ENCODE results near the gene HERC2. TPM values are rescaled to one million over a fixed set of nuclear protein-coding genes. Genes with fewer than 3 reads are reported as not detected.

The HERC2 gene
- total RNA-seq, 4 donors from 2014 or later: 42.8 to 77.7 (median 44.4) TPM

DNA sequence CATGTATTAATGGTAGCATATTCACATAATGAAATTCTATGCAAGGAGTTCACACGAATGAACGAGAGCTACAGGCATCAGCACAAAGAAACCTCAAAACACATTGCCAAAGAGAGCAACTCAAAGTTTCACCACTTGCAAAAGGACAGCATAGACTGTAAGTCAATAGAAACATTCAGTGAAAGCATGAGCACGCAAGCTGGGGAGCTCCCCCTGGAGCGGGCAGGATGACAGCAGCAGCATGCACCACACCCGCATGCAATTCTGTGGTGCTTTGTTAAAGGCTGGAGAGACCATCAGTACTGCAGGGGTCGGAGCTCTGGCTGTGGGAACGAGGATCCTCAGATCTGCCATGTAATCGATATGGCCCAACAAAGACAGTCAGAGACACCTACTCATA lies 241.6 kb downstream of the HERC2 start:
- DNase-seq (ENCODE audit: low spot score) (no peak), ATAC-seq (ENCODE audit: low FRiP score) (no peak)
- TF ChIP-seq, protein P1, sequence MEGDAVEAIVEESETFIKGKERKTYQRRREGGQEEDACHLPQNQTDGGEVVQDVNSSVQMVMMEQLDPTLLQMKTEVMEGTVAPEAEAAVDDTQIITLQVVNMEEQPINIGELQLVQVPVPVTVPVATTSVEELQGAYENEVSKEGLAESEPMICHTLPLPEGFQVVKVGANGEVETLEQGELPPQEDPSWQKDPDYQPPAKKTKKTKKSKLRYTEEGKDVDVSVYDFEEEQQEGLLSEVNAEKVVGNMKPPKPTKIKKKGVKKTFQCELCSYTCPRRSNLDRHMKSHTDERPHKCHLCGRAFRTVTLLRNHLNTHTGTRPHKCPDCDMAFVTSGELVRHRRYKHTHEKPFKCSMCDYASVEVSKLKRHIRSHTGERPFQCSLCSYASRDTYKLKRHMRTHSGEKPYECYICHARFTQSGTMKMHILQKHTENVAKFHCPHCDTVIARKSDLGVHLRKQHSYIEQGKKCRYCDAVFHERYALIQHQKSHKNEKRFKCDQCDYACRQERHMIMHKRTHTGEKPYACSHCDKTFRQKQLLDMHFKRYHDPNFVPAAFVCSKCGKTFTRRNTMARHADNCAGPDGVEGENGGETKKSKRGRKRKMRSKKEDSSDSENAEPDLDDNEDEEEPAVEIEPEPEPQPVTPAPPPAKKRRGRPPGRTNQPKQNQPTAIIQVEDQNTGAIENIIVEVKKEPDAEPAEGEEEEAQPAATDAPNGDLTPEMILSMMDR (IDR thresholded peaks at IDR 0.05): no peak

DNA sequence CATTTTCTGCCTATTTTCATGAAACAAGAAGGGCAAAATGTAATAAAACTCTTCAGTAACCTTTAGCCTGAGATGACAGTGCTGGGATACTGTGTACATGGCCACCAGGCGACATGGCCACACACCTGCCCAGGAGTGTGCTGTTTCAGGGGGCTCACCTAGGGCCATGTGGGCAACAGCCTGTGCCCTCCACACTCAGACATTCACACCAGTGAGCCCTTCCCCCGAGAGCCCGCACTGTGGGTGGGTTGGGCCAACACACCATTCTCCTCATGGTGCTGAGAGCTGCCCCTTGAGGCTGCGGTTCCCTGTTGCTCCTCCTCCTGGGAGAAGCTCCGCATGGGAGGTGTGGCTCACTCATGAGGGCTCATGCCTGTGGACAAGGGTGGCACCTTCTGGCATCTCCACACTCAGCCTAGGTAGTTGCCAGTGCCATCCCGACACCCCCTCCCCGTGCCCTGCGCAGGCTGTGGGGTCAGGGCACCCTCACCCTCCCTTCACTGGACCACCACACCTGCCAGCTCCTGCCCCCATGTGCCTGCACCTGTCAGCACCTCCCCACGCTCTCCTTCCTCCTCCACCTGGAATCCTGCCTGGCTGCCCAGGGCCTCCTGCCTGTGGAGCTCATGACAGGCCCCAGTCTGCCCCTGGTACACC lies 242.5 kb downstream of the HERC2 start:
- DNase-seq (ENCODE audit: low spot score) (no peak), ATAC-seq (ENCODE audit: low FRiP score) (no peak)
- TF ChIP-seq, protein P1 (IDR thresholded peaks at IDR 0.05): no peak

DNA sequence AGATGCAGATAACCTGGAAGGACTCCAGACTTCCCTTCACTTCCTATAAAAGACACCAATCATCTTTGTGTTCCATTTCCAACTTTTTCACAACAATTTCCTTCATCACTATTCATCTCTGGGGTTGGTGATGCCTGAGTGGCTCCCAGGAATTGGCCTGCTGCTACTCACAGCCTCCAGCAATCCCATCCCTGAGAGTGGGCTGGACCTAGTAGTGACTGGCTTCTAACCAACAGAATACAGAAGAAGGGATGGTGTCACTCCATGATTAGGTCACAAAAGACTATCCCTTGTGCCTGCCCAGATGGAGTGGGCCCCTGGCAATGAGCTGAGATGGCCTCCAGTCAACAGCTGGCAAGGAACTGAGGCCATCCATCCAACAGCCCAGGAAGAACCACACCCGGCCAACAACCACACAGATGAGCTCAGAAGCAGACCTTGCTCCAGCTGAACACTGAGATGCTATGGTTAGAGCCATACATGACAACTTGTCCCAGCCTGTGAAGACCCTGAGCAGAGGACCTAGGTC lies 243.7 kb downstream of the HERC2 start:
- TF ChIP-seq, protein P1 (IDR thresholded peaks at IDR 0.05): no peak
- ATAC-seq (ENCODE audit: low FRiP score) (no peak), DNase-seq (ENCODE audit: low spot score) (no peak)

DNA sequence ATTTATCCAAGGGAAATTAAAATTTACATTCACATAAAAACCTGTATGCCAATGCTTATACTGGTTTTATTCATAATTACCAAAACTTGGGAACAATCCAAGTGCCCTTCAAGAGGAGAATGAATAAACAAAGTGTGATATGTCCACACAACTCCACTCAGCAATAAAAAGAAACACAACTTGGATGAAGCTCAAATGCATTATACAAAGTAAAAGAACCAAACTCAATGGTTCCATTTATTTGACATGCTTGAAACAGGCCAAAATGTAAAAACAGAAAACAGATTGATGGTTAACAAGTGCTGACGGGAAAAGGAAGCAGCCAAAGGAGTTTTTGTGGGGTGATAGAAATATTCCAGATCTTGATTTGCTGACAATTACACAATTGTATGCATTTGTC lies 246.4 kb downstream of the HERC2 start:
- no peak for DNase-seq (ENCODE audit: low spot score)
- TF ChIP-seq, protein P1 (IDR thresholded peaks at IDR 0.05): no peak
- ATAC-seq (ENCODE audit: low FRiP score): no peak

DNA sequence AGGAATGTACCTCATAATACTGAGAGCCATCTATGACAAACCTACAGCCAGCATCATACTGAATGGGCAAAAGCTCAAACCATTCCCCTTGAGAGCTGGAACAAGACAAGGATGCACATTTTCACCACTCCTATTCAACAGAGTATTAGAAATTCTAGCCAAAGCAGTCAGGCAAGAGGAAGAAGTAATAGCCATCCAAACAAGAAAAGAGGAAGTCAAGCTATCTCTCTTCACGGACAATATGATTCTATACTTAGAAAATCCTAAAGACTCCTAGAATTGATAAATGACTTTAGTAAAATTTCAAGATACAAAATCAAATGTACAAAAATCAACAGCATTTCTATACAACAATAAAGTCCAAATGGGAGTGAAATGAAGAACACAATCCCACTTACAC lies 253.0 kb downstream of the HERC2 start:
- ATAC-seq (ENCODE audit: low FRiP score) (no peak), DNase-seq (ENCODE audit: low spot score) (no peak)
- TF ChIP-seq, protein P1 (IDR thresholded peaks at IDR 0.05): no peak

DNA sequence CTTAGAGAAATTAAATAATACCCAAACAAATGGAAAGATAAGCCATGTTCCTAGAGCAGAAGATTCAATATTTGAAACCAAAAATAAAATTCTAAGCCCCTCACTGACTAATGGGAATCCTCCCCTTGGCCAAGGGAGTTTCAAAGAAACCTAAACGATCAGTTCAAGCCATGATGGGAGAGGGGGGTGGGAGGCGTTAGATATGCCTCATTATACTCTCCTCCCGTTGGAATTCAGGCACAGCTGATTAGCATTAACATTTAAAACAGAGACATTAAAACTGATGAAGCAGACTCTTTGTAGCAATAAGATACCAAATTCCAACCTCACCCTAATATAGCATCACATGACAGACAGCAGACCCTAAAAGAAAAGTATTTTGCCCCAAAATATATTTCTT lies 255.7 kb downstream of the HERC2 start:
- DNase-seq (ENCODE audit: low spot score): no peak
- ATAC-seq (ENCODE audit: low FRiP score): no peak
- TF ChIP-seq, protein P1 (IDR thresholded peaks at IDR 0.05): no peak

Small RNA genes lying within 50 kb of the gene (small RNA-seq; reads per million reads assigned to genes)
- gene AC091304.5: not detected

Other genes with a start within 250 kb of the HERC2 start
- gene OCA2, start 222.9 kb downstream of the HERC2 start, total RNA-seq: 1 to 10 TPM in 1 of 4 donors, under 1 TPM in 1, not detected in 2; 0.19 to 1.1 TPM
- not detected for gene GOLGA6L24, start 35.9 kb upstream of the HERC2 start, total RNA-seq
- not detected for gene GOLGA8F, start 56.5 kb upstream of the HERC2 start, total RNA-seq
- gene GOLGA8G, start 210.8 kb upstream of the HERC2 start, total RNA-seq: not detected
- gene GOLGA6L25, start 231.4 kb upstream of the HERC2 start, total RNA-seq: not detected

All from omental fat pad (tissue), 4 donors.